Measurements from ENCODE around the gene ZNF674. TPM values are rescaled to one million over a fixed set of nuclear protein-coding genes. Genes with fewer than 3 reads are reported as not detected.

ZNF674 gene
- total and polyA plus RNA-seq, 9 of the 15 experiments (the other 6 are each of a cell fraction or from before 2014, with no cell fraction given) = 1.2 to 4.7 (median 2.6) TPM

- ChIA-PET CTCF (ENCODE audit: low intra/inter-chr PET ratio) (no interaction called here), POLR2A (no interaction called here)
- Histone ChIP-seq H3K9ac (ENCODE audit: insufficient read depth in 1 of 2, low read depth in 2 of 2, low read length in 2 of 2) (no peak overlapping the region), H3K79me2 (ENCODE audit: control insufficient read depth, insufficient read depth, low read length) (no peaks in the 10 kb centered on the region), H3K4me2 (ENCODE audit: insufficient read depth, low read length) (no peak overlapping the region), H3K36me3 (ENCODE audit: control insufficient read depth, insufficient read depth, low read length) (no peaks in the 10 kb centered on the region), H3K9me3 (replicated peaks; ENCODE audit: control insufficient read depth, insufficient read depth, low read depth, low read length) (no peaks in the 10 kb centered on the region), H3K4me3 (no peak overlapping the region), H3K9me1 (ENCODE audit: control insufficient read depth, insufficient read depth, low read length) (no peaks in the 10 kb centered on the region), H4K20me1 (replicated peaks; ENCODE audit: control insufficient read depth, insufficient read depth, low read length) (no peaks in the 10 kb centered on the region), H3K4me1 (replicated peaks in 1 of 2; ENCODE audit: control insufficient read depth in 2 of 2, insufficient read depth in 2 of 2, low read length in 2 of 2) (no peaks in the 10 kb centered on the region; a peak in 1 of 5 replicates), H3K27me3 (ENCODE audit: control insufficient read depth in 2 of 2, insufficient read depth in 2 of 2, low read length in 2 of 2) (no peaks in the 10 kb centered on the region), H2AFZ (ENCODE audit: low read depth, low read length) (no peak overlapping the region), H3K27ac (ENCODE audit: extremely low read depth, low read depth, low read length) (no peak overlapping the region)
- no peak for FAIRE-seq
- WGBS (ENCODE audit: insufficient coverage, low coverage, missing lambda C conversion rate) = 33% methylated on average over 5 of the region's 6 CpGs
- no peak for DNase-seq (ENCODE audit: extremely low read depth in 1 of 4, low spot score in 3 of 4)
- ATAC-seq = no peak
- BruUV-seq (replicated peaks) = no TSS peak
- in situ Hi-C loops (cut with MboI) = no loop called here
- intact Hi-C loops (cut with micrococcal nuclease) = no loop called here
- TF ChIP-seq TSHZ1 (CRISPR knock-in tag; IDR thresholded peaks at IDR 0.05) = no peak
- TF ChIP-seq NEUROD1 (IDR thresholded peaks at IDR 0.05; ENCODE audit: borderline replicate concordance, low read depth, low read length, partially characterized antibody) = no peak
- TF ChIP-seq TBL1XR1 (IDR thresholded peaks at IDR 0.05; ENCODE audit: low read length in 2 of 2) = no peak
- no peak for TF ChIP-seq DMBX1 (CRISPR knock-in tag; IDR thresholded peaks at IDR 0.05; ENCODE audit: borderline replicate concordance)
- TF ChIP-seq MGA (IDR thresholded peaks at IDR 0.05) = no peak
- TF ChIP-seq ZNF354B (CRISPR knock-in tag; IDR thresholded peaks at IDR 0.05) = no peak
- no peak for TF ChIP-seq NR3C1 (CRISPR knock-in tag; IDR thresholded peaks at IDR 0.05)
- TF ChIP-seq E2F3 (CRISPR knock-in tag; IDR thresholded peaks at IDR 0.05) = no peak
- TF ChIP-seq ZNF699 (CRISPR knock-in tag; IDR thresholded peaks at IDR 0.05; ENCODE audit: insufficient replicate concordance) = no peak
Measured at GRCh38 chrX:46575586-46575985, 30.4 kb upstream of the ZNF674 start.

Data from K562 (cell line).